Calu3 (cell line): ENCODE data around the gene SLC25A25. TPM values are rescaled to one million over a fixed set of nuclear protein-coding genes. Genes with fewer than 3 reads are reported as not detected.

Experiments
- BruUV-seq: library from RNA; stranded (reverse); fragments of 400-500 nt; replicated peaks from 2 replicates; lab custom pipeline; 2021; lab: Mats Ljungman, UMichigan
- CTCF ChIA-PET: fragments of 300-600 bp; sonication (Branson Sonifier 250); formaldehyde crosslinking; loops from one replicate; lab custom pipeline; 2022; ENCODE audit warnings: antibody characterized with exemption; lab: Charles Lee
- DNase-seq: peaks from one replicate; pipeline ENCODE4 v3.0.0; 2022
- H3K27ac Mint-ChIP-seq: one replicate; pipeline ENCODE4 v1.8.0; 2022; ENCODE audit warnings: mixed read lengths; ENCODE audit not compliant: unreplicated experiment
- H3K27me3 Mint-ChIP-seq: one replicate; pipeline ENCODE4 v1.8.0; 2022; ENCODE audit warnings: mixed read lengths; ENCODE audit not compliant: unreplicated experiment
- H3K36me3 Mint-ChIP-seq: one replicate; pipeline ENCODE4 v1.8.0; 2022; ENCODE audit warnings: mild to moderate bottlenecking, moderate library complexity, mixed read lengths; ENCODE audit not compliant: insufficient read depth, unreplicated experiment
- H3K4me1 Mint-ChIP-seq: one replicate; pipeline ENCODE4 v1.8.0; 2022; ENCODE audit warnings: mild to moderate bottlenecking, low read depth, mixed read lengths; ENCODE audit not compliant: unreplicated experiment
- H3K4me3 Mint-ChIP-seq: one replicate; pipeline ENCODE4 v1.8.0; 2022; ENCODE audit warnings: mild to moderate bottlenecking, low read depth, moderate library complexity, mixed read lengths; ENCODE audit not compliant: unreplicated experiment
- H3K9me3 Mint-ChIP-seq: one replicate; pipeline ENCODE4 v1.8.0; 2022; ENCODE audit warnings: low read depth, mixed read lengths; ENCODE audit not compliant: unreplicated experiment
- intact Hi-C: fragments of 100-400 bp; cut with micrococcal nuclease; formaldehyde crosslinking; loops from one replicate; pipeline ENCODE4 v1.10.0; 2022; ENCODE audit not compliant: unreplicated experiment
- total RNA-seq: library from RNA; stranded (reverse); gene quantifications from 2 replicates; pipeline ENCODE4 v1.2.3, GENCODE V29; 2022
- TF ChIP-seq, protein P1 (sequence below): fragments of 200-600 bp; IDR thresholded peaks from one replicate; pipeline ENCODE4 v1.8.0; 2022; ENCODE audit warnings: antibody characterized with exemption; ENCODE audit not compliant: unreplicated experiment

SLC25A25 gene
- total RNA-seq, 1 experiment from 2014 or later, result 19.5 TPM

DNA sequence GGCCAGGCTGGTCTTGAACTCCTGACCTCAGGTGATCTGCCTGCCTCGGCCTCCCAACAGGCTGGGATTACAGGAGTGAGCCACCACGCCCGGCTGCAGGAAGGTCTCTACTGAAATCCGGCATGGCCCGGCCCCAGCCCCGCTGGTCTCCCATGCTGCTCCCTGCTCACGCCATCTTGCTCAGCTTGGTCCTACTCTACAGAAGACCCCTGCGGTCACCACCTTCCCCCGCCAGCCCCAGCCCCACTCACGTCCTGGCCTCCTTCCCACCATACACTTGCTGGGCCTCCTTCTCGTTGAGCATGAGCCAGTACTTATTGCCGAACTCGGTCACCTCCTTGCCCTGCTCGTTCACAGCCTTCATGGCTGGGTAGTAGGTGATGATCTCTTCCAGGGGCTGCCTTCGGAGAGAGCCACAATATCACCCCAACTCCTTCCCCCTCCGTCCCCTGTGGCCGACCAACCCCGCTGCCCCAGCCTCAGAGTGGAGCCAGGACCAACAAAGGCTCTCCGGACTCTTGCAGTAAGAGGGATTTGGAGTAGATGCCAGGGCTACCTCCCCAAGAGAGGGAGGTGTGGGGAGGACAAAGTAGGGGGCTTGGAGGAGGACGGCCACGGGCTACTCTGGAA is 55.5 kb downstream of the SLC25A25 start:
- no peaks in the 10 kb centered on the region for H3K27me3 Mint-ChIP-seq
- H3K4me1 Mint-ChIP-seq, result peaks cover 12% of the 10 kb centered on the region
- intact Hi-C loops, result no loop called here
- no peak overlapping the region for H3K27ac Mint-ChIP-seq
- no peak for DNase-seq
- H3K4me3 Mint-ChIP-seq, result no peak overlapping the region
- peaks cover 81% of the 10 kb centered on the region for H3K36me3 Mint-ChIP-seq
- TF ChIP-seq, protein P1, sequence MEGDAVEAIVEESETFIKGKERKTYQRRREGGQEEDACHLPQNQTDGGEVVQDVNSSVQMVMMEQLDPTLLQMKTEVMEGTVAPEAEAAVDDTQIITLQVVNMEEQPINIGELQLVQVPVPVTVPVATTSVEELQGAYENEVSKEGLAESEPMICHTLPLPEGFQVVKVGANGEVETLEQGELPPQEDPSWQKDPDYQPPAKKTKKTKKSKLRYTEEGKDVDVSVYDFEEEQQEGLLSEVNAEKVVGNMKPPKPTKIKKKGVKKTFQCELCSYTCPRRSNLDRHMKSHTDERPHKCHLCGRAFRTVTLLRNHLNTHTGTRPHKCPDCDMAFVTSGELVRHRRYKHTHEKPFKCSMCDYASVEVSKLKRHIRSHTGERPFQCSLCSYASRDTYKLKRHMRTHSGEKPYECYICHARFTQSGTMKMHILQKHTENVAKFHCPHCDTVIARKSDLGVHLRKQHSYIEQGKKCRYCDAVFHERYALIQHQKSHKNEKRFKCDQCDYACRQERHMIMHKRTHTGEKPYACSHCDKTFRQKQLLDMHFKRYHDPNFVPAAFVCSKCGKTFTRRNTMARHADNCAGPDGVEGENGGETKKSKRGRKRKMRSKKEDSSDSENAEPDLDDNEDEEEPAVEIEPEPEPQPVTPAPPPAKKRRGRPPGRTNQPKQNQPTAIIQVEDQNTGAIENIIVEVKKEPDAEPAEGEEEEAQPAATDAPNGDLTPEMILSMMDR, result no peak
- no TSS peak for BruUV-seq
- CTCF ChIA-PET, result interaction anchor here (0.5 kb wide), 1 partner anchor 38 kb away, joined by 3 read pairs; no protein-coding TSS in a partner anchor
- no peaks in the 10 kb centered on the region for H3K9me3 Mint-ChIP-seq

DNA sequence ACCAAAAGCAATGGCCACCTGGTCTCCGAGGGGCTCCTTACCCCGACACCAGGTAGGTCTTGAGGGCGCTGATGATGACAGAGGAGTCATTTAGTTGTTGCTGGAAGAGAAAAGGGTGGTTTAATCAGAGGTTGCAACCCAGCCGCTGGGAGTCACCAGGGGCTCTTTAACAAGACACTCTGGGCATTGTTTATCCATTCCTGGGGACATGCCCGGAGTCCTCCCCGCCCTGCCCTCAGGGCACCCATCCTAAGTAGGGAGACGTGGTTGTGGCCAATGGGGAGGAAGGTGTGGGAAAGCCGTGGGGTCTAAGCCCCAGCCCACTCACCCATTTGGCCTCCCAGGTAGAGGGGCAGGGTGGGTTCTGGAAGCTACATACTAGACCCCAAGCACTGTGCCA is 56.4 kb downstream of the SLC25A25 start:
- CTCF ChIA-PET, result interaction anchor here (0.7 to 1.4 kb wide), 6 partner anchors 25 to 66 kb away, joined by 3 to 6 read pairs (median 4); partner anchors contain the start of genes BBLN and LCN2
- H3K4me3 Mint-ChIP-seq, result peak overlapping the region; percentile 94
- H3K9me3 Mint-ChIP-seq, result peaks cover 2% of the 10 kb centered on the region
- peaks cover 19% of the 10 kb centered on the region for H3K4me1 Mint-ChIP-seq
- H3K27ac Mint-ChIP-seq, result no peak overlapping the region
- H3K27me3 Mint-ChIP-seq, result no peaks in the 10 kb centered on the region
- TF ChIP-seq, protein P1, result no peak
- no peak for DNase-seq
- H3K36me3 Mint-ChIP-seq, result peaks cover 86% of the 10 kb centered on the region
- no TSS peak for BruUV-seq
- intact Hi-C loops, result no loop called here

GRCh38 chr9:128124873-128125579 is 57.0 kb downstream of the SLC25A25 start:
- H3K9me3 Mint-ChIP-seq, result peaks cover 3% of the 10 kb centered on the region
- peak; percentile 86 for DNase-seq
- intact Hi-C loops, result no loop called here
- H3K36me3 Mint-ChIP-seq, result peaks cover 89% of the 10 kb centered on the region
- H3K4me1 Mint-ChIP-seq, result peaks cover 22% of the 10 kb centered on the region
- TF ChIP-seq, protein P1, result peak; percentile 55
- H3K27ac Mint-ChIP-seq, result peak overlapping the region; percentile 72
- peak overlapping the region; percentile 94 for H3K4me3 Mint-ChIP-seq
- no TSS peak for BruUV-seq
- no peaks in the 10 kb centered on the region for H3K27me3 Mint-ChIP-seq
- CTCF ChIA-PET, result interaction anchor here (0.7 to 1.4 kb wide), 7 partner anchors 12 to 65 kb away, joined by 3 to 6 read pairs (median 4); partner anchors contain the start of genes BBLN and LCN2

GRCh38 chr9:128125580-128126354 is 57.7 kb downstream of the SLC25A25 start:
- no TSS peak for BruUV-seq
- Mint-ChIP-seq H3K27me3 (no peaks in the 10 kb centered on the region), H3K9me3 (peaks cover 3% of the 10 kb centered on the region), H3K4me1 (peaks cover 22% of the 10 kb centered on the region), H3K27ac (peak overlapping the region; percentile 72), H3K4me3 (peak overlapping the region; percentile 94), H3K36me3 (peaks cover 82% of the 10 kb centered on the region)
- no peak for DNase-seq
- CTCF ChIA-PET, result interaction anchor here (0.6 to 1.4 kb wide), 5 partner anchors 12 to 66 kb away, joined by 3 to 4 read pairs (median 3); no protein-coding TSS in a partner anchor
- intact Hi-C loops, result no loop called here
- TF ChIP-seq, protein P1, result no peak
